ENCODE data around the gene STUB1.
"Not testable (repeated sequence)": the region's sequence is repeated elsewhere in the genome, so short reads cannot be mapped to it uniquely, and the experiment has no call there.

The STUB1 gene

GRCh38 chr16:686459-687260 is 6.5 kb downstream of the STUB1 start:
- TF ChIP-seq ZC3H10 (CRISPR knock-in tag; IDR thresholded peaks at IDR 0.05): no peak
- no peak for TF ChIP-seq SNAI2 (CRISPR knock-in tag; IDR thresholded peaks at IDR 0.05)
- TF ChIP-seq ZNF8 (CRISPR knock-in tag; IDR thresholded peaks at IDR 0.05): no peak
- TF ChIP-seq, protein P1, sequence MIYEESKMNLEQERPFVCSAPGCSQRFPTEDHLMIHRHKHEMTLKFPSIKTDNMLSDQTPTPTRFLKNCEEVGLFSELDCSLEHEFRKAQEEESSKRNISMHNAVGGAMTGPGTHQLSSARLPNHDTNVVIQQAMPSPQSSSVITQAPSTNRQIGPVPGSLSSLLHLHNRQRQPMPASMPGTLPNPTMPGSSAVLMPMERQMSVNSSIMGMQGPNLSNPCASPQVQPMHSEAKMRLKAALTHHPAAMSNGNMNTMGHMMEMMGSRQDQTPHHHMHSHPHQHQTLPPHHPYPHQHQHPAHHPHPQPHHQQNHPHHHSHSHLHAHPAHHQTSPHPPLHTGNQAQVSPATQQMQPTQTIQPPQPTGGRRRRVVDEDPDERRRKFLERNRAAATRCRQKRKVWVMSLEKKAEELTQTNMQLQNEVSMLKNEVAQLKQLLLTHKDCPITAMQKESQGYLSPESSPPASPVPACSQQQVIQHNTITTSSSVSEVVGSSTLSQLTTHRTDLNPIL (CRISPR knock-in tag; IDR thresholded peaks at IDR 0.05; ENCODE audit: low read depth): no peak
- no peak for TF ChIP-seq TOX (CRISPR knock-in tag; IDR thresholded peaks at IDR 0.05; ENCODE audit: borderline replicate concordance)
- TF ChIP-seq ZFP3 (CRISPR knock-in tag; IDR thresholded peaks at IDR 0.05): no peak
- TF ChIP-seq PPARA (CRISPR knock-in tag; IDR thresholded peaks at IDR 0.05; ENCODE audit: borderline replicate concordance): no peak
- no peak for TF ChIP-seq ISL1 (CRISPR knock-in tag; IDR thresholded peaks at IDR 0.05)
- ATAC-seq: no peak

DNA sequence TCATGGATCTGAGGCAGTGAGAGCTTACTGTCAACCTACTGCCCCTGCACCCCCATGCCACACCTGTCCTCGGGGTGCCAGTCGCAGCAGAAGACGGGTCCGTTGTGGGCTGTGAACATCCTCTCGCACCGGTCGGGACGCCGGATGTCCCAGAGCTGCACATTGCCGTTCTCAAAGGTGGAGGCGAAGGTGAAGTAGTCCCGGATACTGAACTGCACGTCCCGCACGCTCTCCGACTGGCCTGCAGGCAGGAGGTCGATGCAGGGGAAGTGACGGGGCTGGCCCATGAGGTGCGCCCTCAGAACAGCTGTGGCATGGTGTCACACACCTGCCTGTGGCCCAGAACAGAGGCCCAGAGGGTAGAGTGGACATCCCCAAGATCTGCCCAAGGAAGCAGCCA is 7.3 kb downstream of the STUB1 start:
- TF ChIP-seq GLIS3 (CRISPR knock-in tag; IDR thresholded peaks at IDR 0.05) (no peak), TSHZ2 (CRISPR knock-in tag; IDR thresholded peaks at IDR 0.05) (no peak)

DNA sequence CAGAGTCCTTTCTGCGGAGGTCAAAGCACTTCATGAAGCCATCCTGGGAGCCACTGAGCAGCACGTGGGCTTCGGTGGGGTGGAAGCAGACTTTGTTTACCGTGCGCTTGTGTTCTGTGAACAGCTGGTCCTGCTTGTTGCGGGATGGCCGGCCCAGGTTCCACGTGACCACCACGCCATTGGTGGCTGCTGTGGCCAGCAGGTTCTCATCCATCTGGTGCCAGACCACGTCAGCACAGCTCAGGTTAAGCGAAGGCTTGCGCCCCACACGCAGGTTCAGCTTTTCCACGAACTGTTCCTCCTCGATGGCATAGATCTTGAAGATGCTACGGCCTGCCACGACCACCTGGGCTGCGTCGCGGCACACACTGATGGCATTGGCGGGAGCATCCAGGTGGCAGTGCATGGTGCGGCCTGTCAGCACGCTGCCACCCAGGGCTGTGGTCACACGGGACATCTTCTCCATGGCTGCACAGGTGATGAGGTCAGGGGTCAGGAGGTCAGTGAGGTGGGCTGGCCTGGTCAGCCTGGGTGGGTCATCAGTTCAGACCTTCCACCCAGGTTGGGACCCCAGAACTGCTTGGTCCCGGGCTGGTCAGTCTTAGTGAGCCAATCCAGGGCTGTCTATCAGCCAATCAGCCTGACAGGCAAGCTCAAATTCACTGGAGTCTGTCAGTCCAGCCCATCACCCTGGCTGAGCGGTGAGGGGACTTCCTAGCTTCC is 9.1 kb downstream of the STUB1 start:
- no peak for TF ChIP-seq RARB (CRISPR knock-in tag; IDR thresholded peaks at IDR 0.05)
- no peak for TF ChIP-seq TSHZ2 (CRISPR knock-in tag; IDR thresholded peaks at IDR 0.05)
- no peak for TF ChIP-seq PATZ1 (CRISPR knock-in tag; IDR thresholded peaks at IDR 0.05; ENCODE audit: borderline replicate concordance)
- no peak for TF ChIP-seq PPARA (CRISPR knock-in tag; IDR thresholded peaks at IDR 0.05; ENCODE audit: borderline replicate concordance)
- TF ChIP-seq ISL1 (CRISPR knock-in tag; IDR thresholded peaks at IDR 0.05): no peak
- TF ChIP-seq ZFP3 (CRISPR knock-in tag; IDR thresholded peaks at IDR 0.05): no peak
- no peak for TF ChIP-seq TOX (CRISPR knock-in tag; IDR thresholded peaks at IDR 0.05; ENCODE audit: borderline replicate concordance)
- no peak for TF ChIP-seq POU6F1 (CRISPR knock-in tag; IDR thresholded peaks at IDR 0.05; ENCODE audit: borderline replicate concordance, low read depth)
- TF ChIP-seq OSR1 (CRISPR knock-in tag; IDR thresholded peaks at IDR 0.05): no peak
- no peak for TF ChIP-seq SNAI2 (CRISPR knock-in tag; IDR thresholded peaks at IDR 0.05)
- ATAC-seq: peak; percentile 1; the same call in 2 of the 3 replicates

More for the DNA sequence above, 7.3 kb downstream of the STUB1 start:
- ATAC-seq: no peak

- not testable (repeated sequence) for ATAC-seq
Measured at GRCh38 chr16:691242-691641, 11.0 kb downstream of the STUB1 start.

Data from SK-N-SH treated with all-trans-retinoic acid at 6 μM for 48 hours (cell line).